ENCODE measurements around the gene ZNF600. TPM values are rescaled to one million over a fixed set of nuclear protein-coding genes. Genes with fewer than 3 reads are reported as not detected.
"Not testable (repeated sequence)": the region's sequence is repeated elsewhere in the genome, so short reads cannot be mapped to it uniquely, and the experiment has no call there.

ZNF600 gene
- total RNA-seq, 2 experiments from 2014 or later: 4.8 to 4.9 TPM

GRCh38 chr19:52739576-52739975 lies 47.0 kb downstream of the ZNF600 start:
- no peak overlapping the region for H3K27ac Mint-ChIP-seq

GRCh38 chr19:52735734-52736133 lies 50.9 kb downstream of the ZNF600 start:
- H3K36me3 Mint-ChIP-seq (ENCODE audit: low read depth): peaks cover 14% of the 10 kb centered on the region
- H3K4me1 Mint-ChIP-seq (ENCODE audit: low read depth): peaks cover 19% of the 10 kb centered on the region
- H3K27ac Mint-ChIP-seq: peak overlapping the region; percentile 89
- CTCF ChIA-PET: interaction anchor here (0.5 to 1.1 kb wide), 2 partner anchors 11 to 197 kb away, joined by 3 read pairs; no protein-coding TSS in a partner anchor
- H3K4me3 Mint-ChIP-seq: peak overlapping the region; percentile 85
- intact Hi-C loops (cut with micrococcal nuclease): loop anchor here (1.0 to 10.0 kb wide), 4 partner anchors 45 to 208 kb away; partner anchors contain the start of genes ZNF808 and ZNF83
- H3K27me3 Mint-ChIP-seq (ENCODE audit: low read depth): no peaks in the 10 kb centered on the region
- peak; percentile 36 for DNase-seq
- peaks cover 3% of the 10 kb centered on the region for H3K9me3 Mint-ChIP-seq

More at GRCh38 chr19:52739576-52739975, 47.0 kb downstream of the ZNF600 start:
- Mint-ChIP-seq H3K27me3 (ENCODE audit: low read depth) (no peaks in the 10 kb centered on the region), H3K4me3 (no peak overlapping the region), H3K9me3 (peaks cover 3% of the 10 kb centered on the region), H3K4me1 (ENCODE audit: low read depth) (peaks cover 21% of the 10 kb centered on the region), H3K36me3 (ENCODE audit: low read depth) (no peaks in the 10 kb centered on the region)
- no peak for DNase-seq
- intact Hi-C loops (cut with micrococcal nuclease): loop anchor here (10.0 kb wide), 1 partner anchor 135 kb away; no protein-coding TSS in a partner anchor
- CTCF ChIA-PET: interaction anchor here (0.6 kb wide), 1 partner anchor 117 kb away, joined by 3 read pairs; no protein-coding TSS in a partner anchor

GRCh38 chr19:52734893-52735661 lies 51.5 kb downstream of the ZNF600 start, which contains the start of gene ZNF611:
Gene ZNF611 (minus strand): TSS chr19:52735044. CDS start chr19:52715894, 19,150 bp downstream.
- Mint-ChIP-seq H3K4me1 (ENCODE audit: low read depth) (peaks cover 19% of the 10 kb centered on the region), H3K27me3 (ENCODE audit: low read depth) (no peaks in the 10 kb centered on the region), H3K27ac (peak within 1 kb of the TSS; percentile 89), H3K36me3 (ENCODE audit: low read depth) (peaks cover 17% of the 10 kb centered on the region), H3K4me3 (peak within 1 kb of the TSS; percentile 85), H3K9me3 (peaks cover 3% of the 10 kb centered on the region)
- intact Hi-C loops (cut with micrococcal nuclease): loop anchor here (1.0 to 10.0 kb wide), 4 partner anchors 44 to 208 kb away; partner anchors contain the start of genes ZNF808 and ZNF83
- CTCF ChIA-PET: interaction anchor here (0.6 to 1.1 kb wide), 2 partner anchors 12 to 1073 kb away, joined by 3 read pairs; no protein-coding TSS in a partner anchor
- peak; percentile 99 for DNase-seq

- intact Hi-C loops (cut with micrococcal nuclease): loop anchor here (2.0 to 10.0 kb wide), 3 partner anchors 44 to 130 kb away; partner anchors contain the start of gene ZNF83
- H3K9me3 Mint-ChIP-seq: peaks cover 3% of the 10 kb centered on the region
- peak overlapping the region; percentile 89 for H3K27ac Mint-ChIP-seq
- CTCF ChIA-PET: interaction anchor here (0.6 kb wide), 1 partner anchor 1072 kb away, joined by 3 read pairs; no protein-coding TSS in a partner anchor
- peaks cover 23% of the 10 kb centered on the region for H3K4me1 Mint-ChIP-seq (ENCODE audit: low read depth)
- H3K27me3 Mint-ChIP-seq (ENCODE audit: low read depth): no peaks in the 10 kb centered on the region
- H3K36me3 Mint-ChIP-seq (ENCODE audit: low read depth): peaks cover 23% of the 10 kb centered on the region
- peak overlapping the region; percentile 85 for H3K4me3 Mint-ChIP-seq
- peak; percentile 22 for DNase-seq
Observed at GRCh38 chr19:52734331-52734892, 52.2 kb downstream of the ZNF600 start.

- H3K36me3 Mint-ChIP-seq (ENCODE audit: low read depth): peaks cover 77% of the 10 kb centered on the region
- H3K27ac Mint-ChIP-seq; H3K4me3 Mint-ChIP-seq; H3K4me1 Mint-ChIP-seq (ENCODE audit: low read depth); CTCF ChIA-PET; H3K27me3 Mint-ChIP-seq (ENCODE audit: low read depth); intact Hi-C loops (cut with micrococcal nuclease); DNase-seq: not testable (repeated sequence)
- H3K9me3 Mint-ChIP-seq: peaks cover 19% of the 10 kb centered on the region
Observed at GRCh38 chr19:52726051-52726450, 60.5 kb downstream of the ZNF600 start.

DNA sequence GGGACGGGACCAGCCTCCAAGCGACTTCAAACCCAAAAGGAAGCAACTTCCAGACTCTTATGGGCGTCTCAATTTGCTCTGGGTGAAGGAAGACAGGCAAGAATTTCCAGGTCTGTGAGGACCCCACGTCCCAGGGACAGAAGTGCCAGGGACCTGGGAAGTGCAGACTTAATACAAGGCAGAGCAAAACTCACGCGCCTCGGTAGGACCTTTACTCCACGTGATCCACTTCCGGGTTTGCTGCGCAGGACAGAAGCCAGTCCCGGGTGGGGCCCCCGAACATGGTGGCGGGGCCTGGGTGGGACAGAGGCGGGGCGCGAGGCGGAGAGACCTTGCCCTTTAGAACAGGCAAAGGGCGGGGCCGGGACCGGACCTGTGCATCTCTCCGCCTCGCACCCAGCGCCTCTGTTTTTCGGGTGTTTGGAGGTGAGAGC lies 61.0 kb downstream of the ZNF600 start:
- DNase-seq: no peak
- peaks cover 77% of the 10 kb centered on the region for H3K36me3 Mint-ChIP-seq (ENCODE audit: low read depth)
- no peak overlapping the region for H3K27ac Mint-ChIP-seq
- H3K27me3 Mint-ChIP-seq (ENCODE audit: low read depth): no peaks in the 10 kb centered on the region
- CTCF ChIA-PET: no interaction called here
- intact Hi-C loops (cut with micrococcal nuclease): no loop called here
- peaks cover 20% of the 10 kb centered on the region for H3K9me3 Mint-ChIP-seq
- peaks cover 4% of the 10 kb centered on the region for H3K4me1 Mint-ChIP-seq (ENCODE audit: low read depth)
- no peak overlapping the region for H3K4me3 Mint-ChIP-seq

DNA sequence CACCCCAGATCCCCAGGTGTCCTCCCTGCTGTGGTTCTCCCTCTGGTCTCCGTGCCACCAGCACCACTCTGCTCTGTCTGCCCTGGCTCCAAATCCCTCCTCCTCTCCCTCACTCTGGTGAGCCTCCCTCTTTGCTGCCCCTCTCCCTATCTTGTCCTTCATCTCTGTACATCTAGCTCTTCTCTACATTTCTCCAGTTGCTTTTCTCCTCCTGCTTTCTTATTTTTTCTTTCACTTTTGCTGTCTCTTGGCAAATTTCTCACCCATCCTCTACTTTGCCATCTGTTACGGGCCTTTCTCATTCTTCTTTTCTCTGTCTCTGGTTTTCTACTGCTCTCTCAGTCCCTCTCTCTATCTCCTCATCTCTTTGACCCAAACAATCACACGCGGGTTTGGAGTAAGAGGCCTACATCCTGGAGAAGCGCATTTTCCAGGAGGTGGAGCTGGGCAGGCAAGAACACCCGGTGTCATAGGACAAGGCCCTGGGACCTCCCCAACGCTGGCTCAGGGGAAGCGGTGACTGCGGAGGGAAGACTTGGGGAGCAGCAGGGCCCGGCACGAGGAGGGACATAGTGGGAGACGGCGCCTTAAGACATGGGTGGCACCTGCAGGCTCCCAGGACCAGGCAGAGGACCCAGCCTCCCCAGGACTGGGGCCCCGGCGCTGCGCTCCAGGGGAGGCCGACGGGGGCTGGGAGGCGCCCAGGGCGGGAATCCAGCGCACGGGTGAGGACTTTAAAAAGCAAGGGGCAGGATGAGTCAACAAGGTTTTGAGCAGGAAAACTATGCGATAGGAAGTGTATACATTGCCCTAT lies 61.7 kb downstream of the ZNF600 start:
- intact Hi-C loops (cut with micrococcal nuclease): no loop called here
- peaks cover 3% of the 10 kb centered on the region for H3K4me1 Mint-ChIP-seq (ENCODE audit: low read depth)
- H3K27ac Mint-ChIP-seq: no peak overlapping the region
- no peaks in the 10 kb centered on the region for H3K27me3 Mint-ChIP-seq (ENCODE audit: low read depth)
- no peak for DNase-seq
- no peak overlapping the region for H3K4me3 Mint-ChIP-seq
- H3K9me3 Mint-ChIP-seq: peaks cover 22% of the 10 kb centered on the region
- peaks cover 77% of the 10 kb centered on the region for H3K36me3 Mint-ChIP-seq (ENCODE audit: low read depth)
- CTCF ChIA-PET: no interaction called here

GRCh38 chr19:52723907-52724598 lies 62.5 kb downstream of the ZNF600 start:
- H3K4me3 Mint-ChIP-seq; intact Hi-C loops (cut with micrococcal nuclease); H3K4me1 Mint-ChIP-seq (ENCODE audit: low read depth); H3K27ac Mint-ChIP-seq; CTCF ChIA-PET; DNase-seq; H3K27me3 Mint-ChIP-seq (ENCODE audit: low read depth): not testable (repeated sequence)
- Mint-ChIP-seq H3K36me3 (ENCODE audit: low read depth) (peaks cover 78% of the 10 kb centered on the region), H3K9me3 (peaks cover 27% of the 10 kb centered on the region)

DNA sequence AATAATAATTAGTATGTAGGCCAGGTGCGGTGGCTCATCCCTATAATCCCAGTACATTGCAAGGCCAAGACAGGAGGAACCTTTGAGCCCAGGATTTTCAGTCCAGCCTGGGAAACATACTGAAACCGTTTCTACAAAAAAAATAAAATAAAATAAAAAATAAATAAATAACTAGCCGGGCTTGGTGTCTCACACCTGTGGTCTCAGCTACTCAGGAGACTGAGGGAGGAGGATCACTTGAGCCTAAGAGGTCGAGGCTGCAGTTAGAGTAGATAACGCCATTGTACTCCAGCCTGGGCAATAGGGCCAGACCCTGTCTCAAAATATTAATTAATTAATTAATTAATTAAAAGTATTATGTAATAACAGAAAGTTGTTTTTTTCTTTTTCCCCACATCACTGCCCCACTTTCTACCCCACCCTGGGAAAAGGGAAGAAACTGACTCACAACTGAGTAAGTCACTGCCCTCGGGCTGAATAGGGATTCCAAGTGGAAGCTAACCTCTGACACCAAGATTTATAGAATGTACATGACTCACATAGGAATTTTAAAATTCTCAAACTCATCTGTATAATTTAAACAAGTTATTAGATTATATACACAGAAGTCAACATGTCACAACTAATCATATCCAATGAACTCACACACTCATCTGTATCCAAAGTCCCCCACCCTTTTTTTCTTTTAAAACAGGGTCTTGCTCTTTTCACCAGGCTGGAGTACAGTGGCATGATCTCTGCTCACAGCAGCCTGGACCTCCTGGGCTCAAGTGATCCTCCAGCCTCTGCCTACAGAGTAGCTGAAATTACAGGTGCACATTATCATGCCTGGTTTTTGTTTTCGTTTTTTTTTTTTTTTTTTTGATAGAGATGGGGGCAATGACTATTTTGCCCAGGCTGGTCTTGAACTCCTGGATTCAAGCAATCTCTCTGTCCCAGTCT lies 64.3 kb downstream of the ZNF600 start:
- Mint-ChIP-seq H3K36me3 (ENCODE audit: low read depth) (peaks cover 71% of the 10 kb centered on the region), H3K27me3 (ENCODE audit: low read depth) (no peaks in the 10 kb centered on the region), H3K27ac (no peak overlapping the region), H3K4me1 (ENCODE audit: low read depth) (peaks cover 3% of the 10 kb centered on the region), H3K4me3 (no peak overlapping the region), H3K9me3 (peaks cover 27% of the 10 kb centered on the region)
- CTCF ChIA-PET: no interaction called here
- DNase-seq: no peak
- intact Hi-C loops (cut with micrococcal nuclease): no loop called here

DNA sequence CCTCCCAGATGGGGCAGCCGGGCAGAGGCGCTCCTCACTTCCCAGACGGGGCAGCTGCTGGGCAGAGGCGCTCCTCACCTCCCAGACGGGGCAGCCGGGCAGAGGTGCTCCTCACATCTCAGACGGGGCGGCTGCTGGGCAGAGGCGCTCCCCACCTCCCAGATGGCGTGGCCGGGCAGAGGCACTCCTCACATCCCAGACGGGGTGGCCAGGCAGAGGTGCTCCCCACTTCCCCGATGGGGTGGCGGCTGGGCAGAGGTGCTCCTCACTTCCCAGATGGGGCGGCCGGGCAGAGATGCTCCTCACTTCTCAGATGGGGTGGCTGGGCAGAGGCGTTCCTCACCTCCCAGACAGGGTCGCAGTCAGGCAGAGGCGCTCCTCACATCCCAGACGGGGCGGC lies 66.0 kb downstream of the ZNF600 start:
- CTCF ChIA-PET; H3K27me3 Mint-ChIP-seq (ENCODE audit: low read depth); H3K27ac Mint-ChIP-seq; H3K4me3 Mint-ChIP-seq; intact Hi-C loops (cut with micrococcal nuclease); DNase-seq: not testable (repeated sequence)
- Mint-ChIP-seq H3K4me1 (ENCODE audit: low read depth) (peaks cover 13% of the 10 kb centered on the region), H3K9me3 (peaks cover 31% of the 10 kb centered on the region), H3K36me3 (ENCODE audit: low read depth) (peaks cover 72% of the 10 kb centered on the region)

DNA sequence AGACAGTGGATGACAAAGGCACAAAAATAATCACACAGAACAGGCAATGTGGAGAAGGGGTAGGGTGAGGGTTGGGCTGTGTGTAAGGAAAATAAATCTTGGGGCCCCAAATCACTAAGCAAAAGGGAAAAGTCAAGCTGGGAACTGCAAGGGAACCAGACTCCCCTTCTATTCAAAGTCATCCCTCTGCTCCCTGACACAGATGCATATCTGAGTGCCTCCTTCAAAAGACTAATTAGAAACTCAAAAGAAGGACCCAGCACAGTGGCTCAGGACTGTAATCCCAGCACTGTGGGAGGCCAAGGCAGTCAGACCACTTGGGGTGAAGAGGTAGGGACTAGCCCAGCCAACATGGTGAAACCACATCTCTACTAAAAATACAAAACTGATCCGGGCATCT lies 70.1 kb downstream of the ZNF600 start:
- Mint-ChIP-seq H3K27ac (no peak overlapping the region), H3K4me1 (ENCODE audit: low read depth) (peaks cover 16% of the 10 kb centered on the region), H3K27me3 (ENCODE audit: low read depth) (no peaks in the 10 kb centered on the region), H3K4me3 (no peak overlapping the region), H3K36me3 (ENCODE audit: low read depth) (peaks cover 76% of the 10 kb centered on the region), H3K9me3 (peaks cover 32% of the 10 kb centered on the region)
- intact Hi-C loops (cut with micrococcal nuclease): no loop called here
- CTCF ChIA-PET: no interaction called here
- no peak for DNase-seq

Data from activated naive CD4-positive, alpha-beta T cell treated with anti-CD3 and anti-CD28 coated beads for 36 hours (primary cell).